T-helper 1 cell (primary cell): ENCODE data around the gene PPP1R3F.
A peak's percentile ranks its signal among the peaks of the same experiment; 100 is the strongest.
"Not testable (repeated sequence)": the region's sequence is repeated elsewhere in the genome, so short reads cannot be mapped to it uniquely, and the experiment has no call there.

ENCODE experiments used
- DNase-seq, 5 donors: peaks; one replicate each; pipeline ENCODE4 v3.0.0-alpha.2; 2012 to 2020

PPP1R3F gene

DNA sequence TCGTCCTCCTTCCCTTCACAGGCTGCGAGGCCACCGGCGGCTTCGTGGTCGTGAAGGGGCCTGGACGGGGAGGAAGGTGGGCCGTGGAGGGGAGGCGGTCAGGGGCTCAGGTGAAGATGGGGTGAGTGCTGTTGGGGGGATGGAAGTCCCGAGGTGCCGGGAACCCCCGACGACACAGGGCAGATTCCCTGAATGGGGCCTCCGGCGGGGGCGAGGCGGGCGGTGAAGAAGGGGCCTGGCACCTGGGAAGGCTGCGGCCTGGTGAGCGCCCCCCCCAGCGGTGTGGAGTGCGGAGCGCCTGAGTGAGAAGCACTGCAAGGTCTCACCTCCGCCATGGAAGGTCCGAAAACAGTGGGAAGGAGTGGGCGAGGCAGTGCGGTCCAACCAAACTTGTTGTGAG, 52.7 kb downstream of the PPP1R3F start:
- not testable (repeated sequence) for DNase-seq

DNA sequence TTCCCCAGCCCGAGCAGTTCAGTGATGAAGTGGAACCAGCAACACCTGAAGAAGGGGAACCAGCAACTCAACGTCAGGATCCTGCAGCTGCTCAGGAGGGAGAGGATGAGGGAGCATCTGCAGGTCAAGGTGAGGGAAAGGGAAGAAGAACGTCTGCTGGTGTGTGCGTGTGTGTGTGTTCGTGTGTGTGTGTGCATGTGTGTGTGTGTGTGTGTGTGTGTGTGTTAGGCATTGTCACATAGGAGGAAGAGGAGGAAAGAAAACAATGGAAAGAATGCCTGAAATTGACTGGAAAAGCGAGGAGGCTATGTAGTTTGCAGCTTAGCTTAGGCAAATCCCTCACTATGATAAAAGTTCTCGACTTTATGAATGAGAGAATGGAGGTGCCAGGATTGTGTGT, 54.1 kb downstream of the PPP1R3F start:
- DNase-seq, result not testable (repeated sequence)

DNA sequence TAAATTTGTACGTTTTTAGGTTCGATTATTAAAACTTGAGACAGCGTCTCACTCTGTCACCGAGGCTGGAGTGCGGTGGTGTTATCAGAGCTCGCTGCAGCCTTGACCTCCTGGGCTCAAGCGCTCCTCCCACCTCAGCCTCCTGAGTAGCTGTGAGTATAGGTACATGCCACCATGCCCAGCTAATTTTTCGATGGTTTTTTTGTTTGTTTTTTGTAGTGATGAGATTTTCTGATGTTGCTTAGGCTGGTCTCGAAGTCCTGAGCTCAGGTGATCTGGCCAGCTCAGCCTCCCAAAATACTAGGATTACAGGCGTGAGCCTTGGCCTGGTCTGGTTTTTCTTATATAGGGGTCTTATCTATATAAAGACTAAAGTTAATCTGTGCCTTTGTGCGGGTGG, 60.8 kb downstream of the PPP1R3F start:
- DNase-seq, result not testable (repeated sequence)

DNA sequence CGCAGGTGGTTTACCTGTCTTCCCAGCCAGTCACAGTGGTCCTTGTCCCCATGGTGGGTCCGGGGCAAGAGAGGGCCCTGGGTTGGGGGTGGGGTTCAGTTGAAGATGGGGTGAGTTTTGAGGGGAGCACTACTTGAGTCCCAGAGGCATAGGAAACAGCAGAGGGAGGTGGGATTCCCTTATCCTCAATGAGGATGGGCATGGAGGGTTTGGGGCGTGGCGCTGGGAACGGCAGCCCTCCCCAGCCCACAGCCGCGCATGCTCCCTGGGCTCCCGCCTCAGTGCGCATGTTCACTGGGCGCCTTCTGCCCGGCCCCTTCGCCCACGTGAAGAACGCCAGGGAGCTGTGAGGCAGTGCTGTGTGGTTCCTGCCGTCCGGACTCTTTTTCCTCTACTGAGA, 61.7 kb downstream of the PPP1R3F start, which contains the start of gene GAGE13:
Gene GAGE13, plus strand, starts transcription at position 301 of the 400 bp plus-strand sequence. CDS start 1,156 bp downstream, outside the sequence.
- DNase-seq, result not testable (repeated sequence)

DNA sequence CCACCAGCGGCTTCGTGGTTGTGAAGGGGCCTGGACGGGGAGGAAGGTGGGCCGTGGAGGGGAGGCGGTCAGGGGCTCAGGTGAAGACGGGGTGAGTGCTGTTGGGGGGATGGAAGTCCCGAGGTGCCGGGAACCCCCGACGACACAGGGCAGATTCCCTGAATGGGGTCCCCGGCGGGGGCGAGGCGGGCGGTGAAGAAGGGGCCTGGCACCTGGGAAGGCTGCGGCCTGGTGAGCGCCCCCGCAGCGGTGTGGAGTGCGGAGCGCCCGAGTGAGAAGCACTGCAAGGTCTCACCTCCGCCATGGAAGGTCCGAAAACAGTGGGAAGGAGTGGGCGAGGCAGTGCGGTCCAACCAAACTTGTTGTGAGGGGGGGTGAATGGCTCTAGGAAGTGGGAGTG, 62.2 kb downstream of the PPP1R3F start:
- DNase-seq, result peak in 1 of 5 donors; percentile 12
